GM12873 (cell line): ENCODE data around the gene RALGAPB.

Experiments
- CTCF ChIP-seq: IDR thresholded peaks from 2 replicates; pipeline ENCODE4 v1.5.1; 2012; ENCODE audit warnings: low read depth, mild to moderate bottlenecking, moderate library complexity, low read length, control low read depth; ENCODE audit not compliant: insufficient read depth; ENCODE audit errors: missing control alignments

The RALGAPB gene

GRCh38 chr20:38586181-38586525 is 113.5 kb downstream of the RALGAPB start:
- TF ChIP-seq CTCF = no peak

GRCh38 chr20:38588303-38588702 is 115.7 kb downstream of the RALGAPB start:
- TF ChIP-seq CTCF = no peak

GRCh38 chr20:38589351-38589750 is 116.7 kb downstream of the RALGAPB start:
- TF ChIP-seq CTCF = no peak

DNA sequence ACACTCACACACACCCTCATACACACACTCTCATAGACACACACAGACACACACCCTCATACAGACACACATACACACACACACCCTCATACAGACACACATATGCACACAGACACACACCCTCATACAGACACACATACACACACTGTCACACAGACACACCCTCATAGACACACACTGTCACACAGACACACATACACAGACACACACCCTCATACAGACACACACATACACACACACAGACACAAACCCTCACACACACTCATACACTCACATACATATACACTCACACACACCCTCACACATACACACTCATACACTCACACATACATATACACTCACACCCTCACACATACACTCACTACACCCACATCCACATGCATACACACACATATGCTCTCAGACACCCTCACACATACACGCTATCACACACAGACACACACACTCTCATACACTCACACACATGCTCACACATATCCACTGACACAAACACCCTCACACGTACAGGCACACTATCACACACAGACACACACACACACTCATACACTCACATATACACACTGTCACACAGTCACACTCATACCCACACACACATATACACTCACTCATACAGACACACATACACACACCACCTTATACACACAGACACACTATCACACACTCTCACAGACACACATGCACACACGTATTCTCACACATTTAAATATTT is 117.5 kb downstream of the RALGAPB start:
- TF ChIP-seq CTCF = no peak

DNA sequence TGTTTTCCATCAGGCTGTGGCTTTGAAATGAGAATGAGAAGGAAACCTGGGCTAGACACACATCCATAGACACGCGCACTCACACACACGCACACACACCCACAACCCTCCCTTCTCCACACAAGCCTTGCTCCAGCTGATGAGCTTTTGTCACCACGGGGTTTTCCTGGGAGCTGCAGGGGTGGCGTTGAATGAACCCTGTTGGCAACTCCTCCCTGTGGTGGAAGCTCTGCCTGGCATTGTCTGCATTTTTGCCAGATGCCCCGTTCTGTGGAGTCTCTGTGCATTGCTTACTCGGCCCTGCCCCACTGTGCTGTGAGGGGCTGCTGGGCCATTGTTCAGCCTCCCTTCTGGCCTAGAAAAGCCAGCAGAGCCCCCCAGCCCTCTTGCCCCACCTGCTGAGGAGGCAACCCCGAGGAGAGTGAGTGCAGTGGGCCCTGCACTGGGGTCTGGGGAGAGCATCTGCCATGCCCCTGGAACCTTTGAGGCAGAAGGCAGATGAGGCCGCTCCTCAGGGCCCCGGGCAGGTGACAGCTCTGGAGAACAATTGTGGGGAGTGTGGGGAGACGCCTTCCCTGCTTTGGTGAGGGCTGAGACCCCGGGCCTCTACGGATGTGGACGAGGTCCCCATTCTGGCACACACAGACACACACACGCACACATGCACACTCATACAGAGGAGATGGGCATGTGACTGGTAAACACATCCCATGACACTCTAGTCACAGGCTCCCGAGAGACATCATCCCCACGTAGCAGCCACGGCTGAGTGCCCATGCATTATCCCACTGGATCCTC is 118.2 kb downstream of the RALGAPB start:
- TF ChIP-seq CTCF = no peak

DNA sequence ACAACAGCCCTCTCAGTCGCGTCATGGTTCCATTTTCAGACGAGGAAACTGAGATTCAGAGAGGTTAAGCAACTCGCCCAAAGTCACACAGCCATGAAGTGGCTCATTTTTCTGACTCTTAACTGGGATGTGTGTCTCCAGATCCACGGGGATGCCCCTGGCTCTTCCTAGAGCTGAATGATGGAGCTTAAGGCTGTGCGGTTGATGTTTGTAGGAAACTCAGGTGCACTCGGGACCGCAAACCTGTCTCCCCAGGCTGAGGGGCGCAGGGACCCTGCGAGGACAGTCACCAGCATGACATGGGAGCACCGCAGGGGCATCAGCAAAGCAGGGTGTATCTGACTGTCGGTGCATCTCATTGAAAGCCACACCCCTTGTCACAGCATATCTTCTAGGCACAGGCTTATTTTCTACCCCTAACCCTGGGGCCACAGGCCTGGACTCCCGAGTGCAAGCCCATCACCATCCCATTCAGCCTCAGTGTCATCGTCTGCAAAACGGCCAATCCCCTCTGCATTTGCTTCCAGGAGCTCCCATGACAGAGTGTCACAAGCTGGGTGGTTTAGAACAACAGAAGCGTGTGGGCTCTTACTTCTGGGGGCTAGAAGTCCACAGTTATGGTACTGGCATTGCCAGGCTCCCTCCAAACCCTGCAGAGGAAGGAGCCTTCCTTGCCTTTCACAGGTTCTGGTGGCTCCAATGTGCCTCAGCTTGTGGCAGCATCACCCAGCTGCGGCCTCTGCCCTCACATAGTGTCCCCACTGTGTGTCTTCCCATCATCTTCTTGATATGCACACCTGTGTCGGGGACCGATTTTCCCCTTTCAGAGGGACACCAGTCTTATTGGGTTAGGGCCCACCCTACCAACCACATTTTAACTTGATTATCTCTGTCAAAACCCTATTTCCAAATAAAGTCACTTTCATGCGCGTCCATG is 119.1 kb downstream of the RALGAPB start:
- TF ChIP-seq CTCF = no peak
